Mesendoderm (in vitro differentiated cells): ENCODE measurements around the gene MAP3K15.

Source experiments
- DNase-seq: peaks from one replicate; pipeline ENCODE4 v3.0.0; 2013
- H2AK5ac ChIP-seq: 2 replicates; pipeline ENCODE4 v1.6.1; 2013; ENCODE audit warnings: low read length, inconsistent platforms
- H2BK120ac ChIP-seq: 2 replicates; pipeline ENCODE4 v1.6.1; 2013; ENCODE audit warnings: low read depth, mild to moderate bottlenecking, low read length, moderate library complexity, mixed read lengths
- H2BK15ac ChIP-seq: replicated peaks from 2 replicates; pipeline ENCODE4 v1.6.1; 2013; ENCODE audit warnings: low read depth, mild to moderate bottlenecking, moderate library complexity
- H2BK5ac ChIP-seq: 2 replicates; pipeline ENCODE4 v1.6.1; 2013; ENCODE audit warnings: low read length, inconsistent platforms
- H3K18ac ChIP-seq: 2 replicates; pipeline ENCODE4 v1.6.1; 2013; ENCODE audit warnings: mild to moderate bottlenecking, low read length, mixed read lengths
- H3K23ac ChIP-seq: one replicate; pipeline ENCODE4 v1.6.1; 2013; ENCODE audit warnings: low read length
- H3K27ac ChIP-seq: 2 replicates; pipeline ENCODE4 v1.5.1; 2013; ENCODE audit warnings: low read depth, mild to moderate bottlenecking, inconsistent platforms, low read length, moderate library complexity
- H3K27me3 ChIP-seq: 2 replicates; pipeline ENCODE4 v1.6.1; 2013; ENCODE audit warnings: low read length, control low read depth, mild to moderate bottlenecking, inconsistent platforms; ENCODE audit not compliant: insufficient read depth, poor library complexity
- H3K36me3 ChIP-seq: 2 replicates; pipeline ENCODE4 v1.6.1; 2013; ENCODE audit warnings: low read length, inconsistent platforms; ENCODE audit not compliant: control insufficient read depth, insufficient read depth
- H3K4ac ChIP-seq: one replicate; pipeline ENCODE4 v1.6.1; 2013; ENCODE audit warnings: low read depth, mild to moderate bottlenecking, low read length, moderate library complexity
- H3K4me1 ChIP-seq: 2 replicates; pipeline ENCODE4 v1.6.1; 2013; ENCODE audit warnings: low read depth, low read length, inconsistent platforms; ENCODE audit not compliant: control insufficient read depth
- H3K4me2 ChIP-seq: 2 replicates; pipeline ENCODE4 v1.6.1; 2013; ENCODE audit warnings: low read length
- H3K4me3 ChIP-seq: 2 replicates; pipeline ENCODE4 v1.5.1; 2013; ENCODE audit warnings: mild to moderate bottlenecking, low read length
- H3K56ac ChIP-seq: one replicate; pipeline ENCODE4 v1.6.1; 2013; ENCODE audit warnings: low read length
- H3K79me1 ChIP-seq: 2 replicates; pipeline ENCODE4 v1.6.1; 2013; ENCODE audit warnings: low read length, inconsistent platforms
- H3K79me2 ChIP-seq: 2 replicates; pipeline ENCODE4 v1.6.1; 2013; ENCODE audit warnings: mild to moderate bottlenecking, low read length; ENCODE audit not compliant: control insufficient read depth, insufficient read depth
- H3K9ac ChIP-seq: 2 replicates; pipeline ENCODE4 v1.6.1; 2013; ENCODE audit warnings: low read length, inconsistent platforms
- H4K5ac ChIP-seq: one replicate; pipeline ENCODE4 v1.6.1; 2013; ENCODE audit warnings: low read length
- H4K8ac ChIP-seq: one replicate; pipeline ENCODE4 v1.6.1; 2013; ENCODE audit warnings: low read depth, mild to moderate bottlenecking, control low read depth, low read length, moderate library complexity
- WGBS: extraction: QIAGEN DNeasy Blood & Tissue Kit; methylation state at CpG from one replicate; pipeline ENCODE4 v1.1.7; 2013; ENCODE audit warnings: low lambda C conversion rate, missing lambda C conversion rate; ENCODE audit not compliant: insufficient coverage; ENCODE audit errors: extremely low coverage; 5-methylcytosine and 5-hydroxymethylcytosine counted together

The MAP3K15 gene

GRCh38 chrX:19532709-19533108, 17.4 kb upstream of the MAP3K15 start:
- H3K4ac ChIP-seq, result no peak overlapping the region
- H3K4me2 ChIP-seq, result no peak overlapping the region
- H2BK5ac ChIP-seq, result no peak overlapping the region
- H3K27ac ChIP-seq, result no peak overlapping the region
- no peak for DNase-seq
- no peak overlapping the region for H3K23ac ChIP-seq
- no peak overlapping the region for H3K4me3 ChIP-seq
- H4K5ac ChIP-seq, result no peak overlapping the region
- H3K79me1 ChIP-seq, result no peaks in the 10 kb centered on the region
- H3K56ac ChIP-seq, result no peak overlapping the region
- H2BK15ac ChIP-seq, result no peak overlapping the region
- no peaks in the 10 kb centered on the region for H3K79me2 ChIP-seq
- H3K9ac ChIP-seq, result no peak overlapping the region
- H2AK5ac ChIP-seq, result no peak overlapping the region
- no CpG with 5 or more reads among the region's 8 CpGs for WGBS
- H3K27me3 ChIP-seq, result no peaks in the 10 kb centered on the region
- H3K4me1 ChIP-seq, result no peaks in the 10 kb centered on the region
- H3K36me3 ChIP-seq, result no peaks in the 10 kb centered on the region
- H2BK120ac ChIP-seq, result no peak overlapping the region
- H4K8ac ChIP-seq, result no peak overlapping the region
- H3K18ac ChIP-seq, result no peak overlapping the region

GRCh38 chrX:19517965-19518364, 2.7 kb upstream of the MAP3K15 start:
- no CpG with 5 or more reads among the region's 4 CpGs for WGBS
- H3K79me1 ChIP-seq, result no peaks in the 10 kb centered on the region
- no peak overlapping the region for H2BK5ac ChIP-seq
- no peak overlapping the region for H3K23ac ChIP-seq
- H3K27ac ChIP-seq, result no peak overlapping the region
- no peak overlapping the region for H2AK5ac ChIP-seq
- H3K27me3 ChIP-seq, result no peaks in the 10 kb centered on the region
- H3K4me2 ChIP-seq, result no peak overlapping the region
- no peaks in the 10 kb centered on the region for H3K79me2 ChIP-seq
- H3K4me1 ChIP-seq, result no peaks in the 10 kb centered on the region
- no peak overlapping the region for H2BK120ac ChIP-seq
- no peak overlapping the region for H4K8ac ChIP-seq
- no peak overlapping the region for H2BK15ac ChIP-seq
- H3K4ac ChIP-seq, result no peak overlapping the region
- H3K36me3 ChIP-seq, result no peaks in the 10 kb centered on the region
- H3K4me3 ChIP-seq, result no peak overlapping the region
- no peak overlapping the region for H4K5ac ChIP-seq
- no peak for DNase-seq
- H3K18ac ChIP-seq, result no peak overlapping the region
- no peak overlapping the region for H3K56ac ChIP-seq
- H3K9ac ChIP-seq, result no peak overlapping the region

- no CpG with 5 or more reads among the region's 23 CpGs for WGBS
Observed at GRCh38 chrX:19515615-19516105, 352 bp upstream of the MAP3K15 start.

GRCh38 chrX:19513383-19513782, 1.9 kb downstream of the MAP3K15 start:
- Histone ChIP-seq H3K4me1 (no peaks in the 10 kb centered on the region), H3K4ac (no peak overlapping the region), H3K4me3 (no peak overlapping the region), H3K27ac (no peak overlapping the region), H3K36me3 (no peaks in the 10 kb centered on the region), H3K27me3 (no peaks in the 10 kb centered on the region), H3K18ac (no peak overlapping the region), H3K56ac (no peak overlapping the region), H3K79me2 (no peaks in the 10 kb centered on the region), H2BK5ac (no peak overlapping the region), H2BK120ac (no peak overlapping the region), H3K9ac (no peak overlapping the region), H2AK5ac (no peak overlapping the region), H3K23ac (no peak overlapping the region), H2BK15ac (no peak overlapping the region), H3K79me1 (no peaks in the 10 kb centered on the region), H4K8ac (no peak overlapping the region), H3K4me2 (no peak overlapping the region), H4K5ac (no peak overlapping the region)
- no CpG with 5 or more reads among the region's 4 CpGs for WGBS
- DNase-seq, result peak; percentile 10

More at GRCh38 chrX:19515615-19516105, 352 bp upstream of the MAP3K15 start:
- no peaks in the 10 kb centered on the region for H3K79me1 ChIP-seq
- H3K4me3 ChIP-seq, result no peak overlapping the region
- no peak overlapping the region for H2BK5ac ChIP-seq
- no peaks in the 10 kb centered on the region for H3K4me1 ChIP-seq
- H2BK15ac ChIP-seq, result no peak overlapping the region
- H2BK120ac ChIP-seq, result no peak overlapping the region
- no peak overlapping the region for H3K9ac ChIP-seq
- no peak overlapping the region for H3K18ac ChIP-seq
- peak; percentile 2 for DNase-seq
- H3K4ac ChIP-seq, result no peak overlapping the region
- H2AK5ac ChIP-seq, result no peak overlapping the region
- H3K23ac ChIP-seq, result no peak overlapping the region
- H4K5ac ChIP-seq, result no peak overlapping the region
- no peaks in the 10 kb centered on the region for H3K27me3 ChIP-seq
- no peak overlapping the region for H4K8ac ChIP-seq
- no peak overlapping the region for H3K27ac ChIP-seq
- no peak overlapping the region for H3K4me2 ChIP-seq
- H3K36me3 ChIP-seq, result no peaks in the 10 kb centered on the region
- H3K79me2 ChIP-seq, result no peaks in the 10 kb centered on the region
- peak overlapping the region; percentile 17 for H3K56ac ChIP-seq

- Histone ChIP-seq H3K36me3 (no peaks in the 10 kb centered on the region), H3K9ac (no peak overlapping the region), H3K27ac (no peak overlapping the region), H2BK15ac (no peak overlapping the region), H3K4me3 (no peak overlapping the region), H3K4me2 (no peak overlapping the region), H3K18ac (no peak overlapping the region), H3K56ac (no peak overlapping the region), H3K4ac (no peak overlapping the region), H4K8ac (no peak overlapping the region), H2BK5ac (no peak overlapping the region), H3K79me1 (no peaks in the 10 kb centered on the region), H3K23ac (no peak overlapping the region), H2AK5ac (no peak overlapping the region), H3K27me3 (no peaks in the 10 kb centered on the region), H3K79me2 (no peaks in the 10 kb centered on the region), H2BK120ac (no peak overlapping the region), H4K5ac (no peak overlapping the region), H3K4me1 (no peaks in the 10 kb centered on the region)
- no CpG with 5 or more reads among the region's 9 CpGs for WGBS
- DNase-seq, result no peak
Observed at GRCh38 chrX:19512961-19513360, 2.3 kb downstream of the MAP3K15 start.

- no peak overlapping the region for H2BK5ac ChIP-seq
- WGBS, result no CpG with 5 or more reads among the region's 8 CpGs
- no peak overlapping the region for H3K4ac ChIP-seq
- H2BK15ac ChIP-seq, result no peak overlapping the region
- no peaks in the 10 kb centered on the region for H3K27me3 ChIP-seq
- H4K5ac ChIP-seq, result no peak overlapping the region
- no peaks in the 10 kb centered on the region for H3K79me2 ChIP-seq
- no peaks in the 10 kb centered on the region for H3K36me3 ChIP-seq
- no peaks in the 10 kb centered on the region for H3K79me1 ChIP-seq
- no peak overlapping the region for H2BK120ac ChIP-seq
- H3K4me3 ChIP-seq, result no peak overlapping the region
- no peak overlapping the region for H3K18ac ChIP-seq
- no peak for DNase-seq
- no peak overlapping the region for H3K9ac ChIP-seq
- H3K56ac ChIP-seq, result no peak overlapping the region
- no peak overlapping the region for H3K4me2 ChIP-seq
- no peak overlapping the region for H4K8ac ChIP-seq
- H3K23ac ChIP-seq, result no peak overlapping the region
- no peak overlapping the region for H3K27ac ChIP-seq
- no peak overlapping the region for H2AK5ac ChIP-seq
- H3K4me1 ChIP-seq, result no peaks in the 10 kb centered on the region
Observed at GRCh38 chrX:19512359-19512758, 2.9 kb downstream of the MAP3K15 start.
